ENCODE results near the gene MRPS7.

- TF ChIP-seq SUZ12 (IDR thresholded peaks at IDR 0.05; ENCODE audit: extremely low read depth, insufficient read depth, insufficient read length) = no peak
- no peak for TF ChIP-seq ZNF274 (IDR thresholded peaks at IDR 0.05; ENCODE audit: low read depth, low read length)
These were observed at the start of gene MRPS7, which contains the start of gene GGA3 for GRCh38 chr17:75261336-75262111.

Data from NT2/D1 (cell line).